C1 segment of cervical spinal cord (tissue), 14 donors: ENCODE measurements around the gene KCNK6.

Experiments
- DNase-seq, 14 donors: peaks; one replicate each; lab custom pipeline; 2025; lab: John Stamatoyannopoulos, UW

Gene KCNK6

GRCh38 chr19:38319421-38320258 is at the start of gene KCNK6:
TSS of gene KCNK6 (plus strand) at chr19:38319845. CDS start at chr19:38319951, 106 bp downstream.
- peak in 5 of 14 donors; percentile 7 to 42 (median 38) for DNase-seq

- DNase-seq, result no peak
These were observed 49.0 kb upstream of the KCNK6 start for GRCh38 chr19:38270587-38271167.

GRCh38 chr19:38273499-38273898 is 46.1 kb upstream of the KCNK6 start:
- no peak for DNase-seq

- DNase-seq, result peak in 12 of 14 donors; percentile 11 to 59 (median 38)
These were observed 44.9 kb upstream of the KCNK6 start for GRCh38 chr19:38274739-38275138.

- DNase-seq, result no peak
These were observed 42.6 kb upstream of the KCNK6 start for GRCh38 chr19:38276942-38277517.

DNA sequence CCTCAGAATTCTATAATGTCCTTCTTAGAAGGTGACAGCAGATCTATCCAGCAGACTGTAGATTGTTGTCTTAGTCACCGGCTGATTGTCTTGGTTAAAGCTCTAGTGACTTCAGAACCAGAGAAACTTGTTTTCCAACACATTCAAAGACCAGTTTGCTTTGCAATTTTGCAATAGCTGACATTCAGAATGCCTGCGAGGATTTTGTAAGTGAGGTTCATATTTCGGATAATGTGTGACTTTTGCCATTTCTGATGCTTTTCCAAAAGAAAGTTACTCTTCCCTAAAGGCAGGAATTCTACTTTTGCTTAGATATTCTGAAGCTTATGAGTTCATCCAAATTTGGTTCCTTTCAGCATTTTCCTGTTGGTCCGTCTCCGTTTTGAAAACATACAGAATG is 42.1 kb upstream of the KCNK6 start:
- no peak for DNase-seq

DNA sequence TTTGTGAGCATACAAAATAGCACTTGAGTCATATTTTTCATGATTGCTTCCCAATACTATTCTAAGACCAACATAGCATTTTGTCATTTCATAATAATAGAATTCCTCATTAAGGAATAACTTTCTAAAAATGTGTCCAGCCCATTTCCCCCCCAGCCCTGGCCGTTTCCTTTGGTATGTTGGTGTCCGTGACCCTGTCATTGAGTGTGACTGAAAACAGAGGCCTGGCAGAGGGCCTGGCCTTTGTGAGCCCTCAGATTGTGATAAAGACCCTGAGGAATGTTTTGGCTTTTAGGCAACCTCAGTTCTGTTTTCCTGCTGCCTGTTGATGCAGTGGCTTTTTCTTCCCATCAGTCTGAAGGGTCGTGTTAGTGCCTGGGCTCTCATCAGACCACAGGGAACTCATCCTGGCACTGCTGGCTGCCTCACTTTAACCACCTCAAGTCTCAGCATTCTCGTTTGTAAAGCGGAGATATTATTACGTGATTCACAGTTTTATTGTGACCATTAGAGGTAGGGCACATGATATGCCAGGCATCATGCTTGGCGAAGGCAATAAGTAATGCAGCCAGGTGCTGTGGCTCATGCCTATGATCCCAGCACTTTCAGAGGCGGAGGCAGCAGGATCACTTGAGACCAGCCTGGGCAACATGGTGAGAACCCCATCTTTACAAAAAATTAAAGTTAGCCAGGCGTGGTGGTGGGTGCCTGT is 41.5 kb upstream of the KCNK6 start:
- no peak for DNase-seq

DNA sequence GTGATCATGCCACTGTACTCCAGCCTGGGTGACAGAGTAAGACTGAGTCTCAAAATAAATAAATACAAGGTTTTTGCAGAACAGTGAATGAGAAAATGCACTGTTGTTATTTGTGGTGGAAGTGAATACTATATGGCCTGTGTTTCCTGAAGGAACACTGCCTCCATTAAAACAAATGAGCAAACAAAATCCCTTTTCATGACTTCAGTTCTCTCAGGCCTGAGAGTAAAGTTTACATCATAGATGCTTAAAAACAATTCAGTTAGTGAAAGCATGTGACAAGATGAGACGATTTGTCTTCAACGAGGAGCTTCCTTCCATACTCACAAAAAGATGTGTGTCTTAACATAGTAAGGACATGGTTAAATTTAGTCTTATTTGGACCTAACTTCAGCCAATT is 40.9 kb upstream of the KCNK6 start:
- no peak for DNase-seq

- DNase-seq, result no peak
These were observed 39.4 kb upstream of the KCNK6 start for GRCh38 chr19:38280030-38280921.

- DNase-seq, result no peak
These were observed 37.7 kb upstream of the KCNK6 start for GRCh38 chr19:38281811-38282566.

GRCh38 chr19:38283271-38283670 is 36.4 kb upstream of the KCNK6 start:
- DNase-seq, result no peak

- DNase-seq, result peak in 2 of 14 donors; percentile 9 to 21
These were observed 35.2 kb upstream of the KCNK6 start for GRCh38 chr19:38284422-38284821.

DNA sequence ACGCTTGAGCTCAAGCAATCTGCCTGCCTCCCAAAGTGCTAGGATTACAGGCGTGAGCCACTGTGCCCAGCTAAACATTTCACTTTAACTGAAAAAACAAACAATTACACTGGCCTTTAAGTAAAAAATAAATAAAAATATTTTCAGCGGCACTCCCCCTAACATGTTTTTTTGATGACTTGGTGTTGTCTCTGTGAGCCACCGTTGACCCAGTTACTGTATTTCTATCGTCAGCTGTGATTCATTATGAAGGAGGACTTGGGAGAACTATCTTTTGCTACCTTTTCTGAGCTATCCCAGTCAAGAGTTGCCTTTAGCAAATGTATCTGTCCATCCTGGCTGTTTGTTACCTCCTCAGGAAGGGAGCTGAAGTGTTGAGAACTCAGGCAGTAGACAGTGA is 34.1 kb upstream of the KCNK6 start:
- DNase-seq, result no peak

DNA sequence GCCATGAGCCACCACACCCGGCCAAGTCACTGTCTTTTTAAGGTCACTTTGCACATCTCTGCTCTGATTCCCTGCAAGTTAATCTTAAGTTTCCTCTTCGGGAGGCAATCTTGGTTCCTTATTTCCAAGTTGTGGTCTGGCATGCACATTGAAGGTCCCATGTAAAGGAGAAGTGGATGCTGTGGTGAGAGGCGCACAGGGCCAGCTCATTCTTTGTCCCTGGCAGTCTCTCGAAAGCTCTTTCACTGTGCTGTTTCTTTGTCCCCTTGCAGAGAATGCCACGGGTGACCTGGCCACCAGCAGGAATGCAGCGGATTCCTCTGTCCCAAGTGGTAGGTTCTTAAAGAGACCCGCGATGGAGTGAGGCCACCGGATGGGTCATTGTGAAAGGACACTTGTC is 32.0 kb upstream of the KCNK6 start:
- DNase-seq, result peak in 4 of 14 donors; percentile 14 to 33 (median 26)

DNA sequence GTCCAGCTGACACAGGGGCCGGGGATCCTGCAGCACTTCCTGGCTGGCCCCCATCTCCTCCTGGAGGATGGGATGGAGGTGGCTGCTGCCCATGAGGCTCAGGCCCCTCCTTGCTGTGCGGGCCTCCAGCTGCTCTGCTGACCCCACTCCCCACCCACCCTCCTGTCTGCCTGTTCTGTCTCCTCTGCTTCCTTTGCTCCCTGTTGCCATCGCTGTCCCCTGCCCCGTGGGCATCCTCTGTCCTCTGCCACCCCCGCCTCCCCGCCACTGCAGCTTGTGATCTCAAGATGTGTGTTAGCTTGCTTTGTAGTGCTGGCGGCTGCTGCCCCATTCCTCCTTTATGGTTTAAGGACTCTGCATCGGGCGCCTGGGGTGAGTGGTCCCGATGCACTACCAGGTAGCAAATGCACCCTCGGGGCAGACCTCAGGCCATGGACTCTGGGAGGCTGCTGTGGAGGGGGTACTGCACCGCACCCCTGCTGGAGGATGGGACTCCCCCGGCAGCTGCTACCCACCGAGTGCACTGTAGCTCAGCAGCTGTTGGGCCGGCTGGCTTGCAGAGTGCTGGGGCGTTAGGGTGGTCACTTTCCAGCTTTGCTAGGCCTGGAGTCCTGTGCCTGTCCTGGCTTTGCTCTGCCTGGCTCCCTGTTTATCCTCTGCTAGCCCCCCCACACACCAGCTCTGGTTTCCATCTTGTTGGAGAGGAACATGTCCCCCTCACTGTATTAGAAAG is 31.4 kb upstream of the KCNK6 start:
- DNase-seq, result no peak

DNA sequence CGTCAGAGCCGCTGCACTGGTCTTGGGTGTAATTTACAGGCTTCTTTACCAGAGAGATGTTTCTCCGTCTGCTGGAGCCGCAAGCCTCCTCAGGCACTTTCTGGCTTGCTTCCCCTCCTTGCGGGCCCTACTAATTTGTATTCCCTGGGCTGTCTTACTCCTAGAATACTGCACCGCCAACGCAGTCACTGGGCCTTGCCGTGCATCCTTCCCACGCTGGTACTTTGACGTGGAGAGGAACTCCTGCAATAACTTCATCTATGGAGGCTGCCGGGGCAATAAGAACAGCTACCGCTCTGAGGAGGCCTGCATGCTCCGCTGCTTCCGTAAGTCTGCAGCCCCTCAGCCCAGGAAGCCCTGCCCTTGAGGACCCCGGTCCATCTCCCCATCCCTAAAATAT is 29.7 kb upstream of the KCNK6 start:
- DNase-seq, result no peak

GRCh38 chr19:38290631-38291147 is 29.0 kb upstream of the KCNK6 start:
- DNase-seq, result peak in 1 of 14 donors; percentile 73

- DNase-seq, result peak in 1 of 14 donors; percentile 16
These were observed 27.8 kb upstream of the KCNK6 start for GRCh38 chr19:38291855-38292254.

DNA sequence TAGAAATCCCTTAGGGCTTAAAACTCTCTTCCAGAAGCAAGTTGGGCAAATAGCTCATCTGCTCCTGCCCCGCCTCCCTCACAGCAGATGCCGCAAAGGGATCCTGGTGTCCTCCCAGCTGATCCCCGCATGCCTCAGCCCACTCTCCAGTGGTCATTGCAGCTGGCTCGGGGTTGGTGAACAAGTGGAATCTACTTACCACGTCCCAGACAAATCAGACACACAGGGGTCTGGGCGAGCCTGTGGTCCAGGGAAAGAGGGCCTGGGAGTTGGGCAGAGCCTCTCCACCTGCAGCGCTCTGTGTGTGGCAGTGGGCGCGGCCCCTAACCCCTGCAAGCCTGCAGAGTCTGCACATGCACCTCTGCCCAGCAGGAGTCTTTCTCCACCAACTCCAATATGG is 26.4 kb upstream of the KCNK6 start:
- no peak for DNase-seq
